Spleen (tissue), 7 donors: Measurements from ENCODE around the gene NGF.

Experiments
- CTCF ChIP-seq, 11 experiments: fragments of 200-600 bp in 7 of 11; fragments of 450-650 bp in 4 of 11; sonication (generic) in 4 of 11; IDR thresholded peaks in 8 of 11; conservative IDR thresholded peaks in 3 of 11; 1 replicate in 7 of 11; 2 replicates in 4 of 11; pipeline versions ENCODE4 v1.4.0 to v1.8.0; 2016 to 2021; ENCODE audit warnings: antibody characterized with exemption in 11 of 11, inconsistent platforms in 4 of 11, mild to moderate bottlenecking in 1 of 11
- POLR2A ChIP-seq, 3 donors: fragments of 450-650 bp; IDR thresholded peaks; one replicate each; pipeline ENCODE4 v1.5.1; 2017; ENCODE audit warnings: antibody characterized with exemption in 3 of 3, mild to moderate bottlenecking in 1 of 3
- donor health status: DM: no; HTN: no; CAD: no; lungs with moderate emphysema.
- donor health status: DM: no; HTN: no; CAD: no.
- donor health status: DM: no; HTN: no; CAD: no.

GRCh38 chr1:115373305-115373704 lies 35.3 kb upstream of the NGF start:
- TF ChIP-seq CTCF (IDR thresholded peaks at IDR 0.05 in 8 of 11, conservative IDR thresholded peaks at IDR 0.05 in 3 of 11) (no peak), POLR2A (IDR thresholded peaks at IDR 0.05) (no peak)
